ENCODE results near the gene LRP2.

- TF ChIP-seq CTCF (IDR thresholded peaks at IDR 0.05; ENCODE audit: low read depth, low read length, missing input control), result no peak
- no peak for TF ChIP-seq RAD21 (IDR thresholded peaks at IDR 0.05)
- TF ChIP-seq, protein P1, sequence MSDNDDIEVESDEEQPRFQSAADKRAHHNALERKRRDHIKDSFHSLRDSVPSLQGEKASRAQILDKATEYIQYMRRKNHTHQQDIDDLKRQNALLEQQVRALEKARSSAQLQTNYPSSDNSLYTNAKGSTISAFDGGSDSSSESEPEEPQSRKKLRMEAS (IDR thresholded peaks at IDR 0.05), result no peak
- TF ChIP-seq SP1 (IDR thresholded peaks at IDR 0.05), result no peak
- TF ChIP-seq ATF3 (IDR thresholded peaks at IDR 0.05), result no peak
- TF ChIP-seq, protein P2, sequence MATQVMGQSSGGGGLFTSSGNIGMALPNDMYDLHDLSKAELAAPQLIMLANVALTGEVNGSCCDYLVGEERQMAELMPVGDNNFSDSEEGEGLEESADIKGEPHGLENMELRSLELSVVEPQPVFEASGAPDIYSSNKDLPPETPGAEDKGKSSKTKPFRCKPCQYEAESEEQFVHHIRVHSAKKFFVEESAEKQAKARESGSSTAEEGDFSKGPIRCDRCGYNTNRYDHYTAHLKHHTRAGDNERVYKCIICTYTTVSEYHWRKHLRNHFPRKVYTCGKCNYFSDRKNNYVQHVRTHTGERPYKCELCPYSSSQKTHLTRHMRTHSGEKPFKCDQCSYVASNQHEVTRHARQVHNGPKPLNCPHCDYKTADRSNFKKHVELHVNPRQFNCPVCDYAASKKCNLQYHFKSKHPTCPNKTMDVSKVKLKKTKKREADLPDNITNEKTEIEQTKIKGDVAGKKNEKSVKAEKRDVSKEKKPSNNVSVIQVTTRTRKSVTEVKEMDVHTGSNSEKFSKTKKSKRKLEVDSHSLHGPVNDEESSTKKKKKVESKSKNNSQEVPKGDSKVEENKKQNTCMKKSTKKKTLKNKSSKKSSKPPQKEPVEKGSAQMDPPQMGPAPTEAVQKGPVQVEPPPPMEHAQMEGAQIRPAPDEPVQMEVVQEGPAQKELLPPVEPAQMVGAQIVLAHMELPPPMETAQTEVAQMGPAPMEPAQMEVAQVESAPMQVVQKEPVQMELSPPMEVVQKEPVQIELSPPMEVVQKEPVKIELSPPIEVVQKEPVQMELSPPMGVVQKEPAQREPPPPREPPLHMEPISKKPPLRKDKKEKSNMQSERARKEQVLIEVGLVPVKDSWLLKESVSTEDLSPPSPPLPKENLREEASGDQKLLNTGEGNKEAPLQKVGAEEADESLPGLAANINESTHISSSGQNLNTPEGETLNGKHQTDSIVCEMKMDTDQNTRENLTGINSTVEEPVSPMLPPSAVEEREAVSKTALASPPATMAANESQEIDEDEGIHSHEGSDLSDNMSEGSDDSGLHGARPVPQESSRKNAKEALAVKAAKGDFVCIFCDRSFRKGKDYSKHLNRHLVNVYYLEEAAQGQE (IDR thresholded peaks at IDR 0.05), result no peak
- no peak for TF ChIP-seq TAF1 (conservative IDR thresholded peaks at IDR 0.05)
- TF ChIP-seq JUND (IDR thresholded peaks at IDR 0.05), result no peak
- TF ChIP-seq EGR1 (IDR thresholded peaks at IDR 0.05; ENCODE audit: low read depth in 2 of 2), result no peak
Observed at GRCh38 chr2:169090133-169090820, 272.1 kb downstream of the LRP2 start.

Measured in liver (tissue), 3 donors.